Measurements from ENCODE around the gene NAPB. TPM values are rescaled to one million over a fixed set of nuclear protein-coding genes. Genes with fewer than 3 reads are reported as not detected.

NAPB gene
- total and polyA plus RNA-seq, 2 experiments from 2014 or later: 5.9 to 8.1 TPM

DNA sequence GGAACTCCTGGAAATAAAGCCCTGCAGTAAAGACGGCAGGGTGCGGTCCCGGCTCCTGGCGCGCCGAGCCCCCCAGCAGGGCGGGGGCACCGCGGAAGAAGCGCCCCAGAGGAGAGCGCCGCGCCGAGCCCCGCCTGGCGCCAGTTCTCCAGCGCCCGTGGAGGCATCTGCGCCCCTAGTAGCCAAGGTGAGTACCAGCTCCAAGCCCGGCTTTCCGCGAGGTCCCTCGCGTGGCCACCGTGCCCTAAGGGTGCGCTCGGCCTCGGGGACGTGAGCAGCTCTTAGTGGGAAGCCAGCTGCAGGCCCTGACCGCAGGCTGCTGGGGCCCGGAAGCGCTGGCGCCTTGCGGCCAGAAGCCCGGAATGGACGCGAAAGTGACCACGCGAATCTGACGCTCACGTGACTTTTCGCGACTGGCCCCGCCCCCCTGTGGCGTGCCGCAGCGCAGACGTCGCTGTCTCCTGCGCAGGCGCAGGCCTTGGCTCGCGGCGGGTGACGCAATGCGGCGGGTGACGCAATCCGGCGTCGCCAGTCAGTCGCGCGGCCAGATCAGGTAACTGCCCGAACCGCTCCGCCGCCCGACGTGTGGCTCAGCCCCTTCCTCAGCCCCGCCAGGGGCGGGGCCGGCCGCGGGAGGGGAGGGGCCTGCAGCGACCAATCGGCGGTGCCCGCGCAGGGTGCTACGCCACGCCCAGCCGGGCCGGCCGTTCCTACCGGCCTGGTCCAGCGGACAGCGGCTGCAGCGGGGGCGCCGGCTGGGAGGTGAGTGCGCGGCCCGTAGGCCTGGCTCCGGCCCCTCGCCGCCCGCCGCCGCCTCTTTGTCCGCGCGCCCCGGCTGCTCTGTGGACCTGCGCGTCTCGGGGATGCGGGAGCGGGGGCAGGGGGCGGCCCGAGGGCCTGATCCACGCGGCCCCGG lies 59.6 kb downstream of the NAPB start, which contains the start of gene GZF1:
GZF1 (plus strand) TSS at position 707 of the 916 bp plus-strand sequence. CDS start 2,202 bp downstream, outside the sequence.
- H3K4me2 ChIP-seq (ENCODE audit: unreplicated experiment): peak within 1 kb of the TSS; percentile 93
- H3K79me2 ChIP-seq (ENCODE audit: insufficient read depth): peaks cover 46% of the 10 kb centered on the region
- H3K27me3 ChIP-seq (replicated peaks; ENCODE audit: insufficient read depth): no peaks in the 10 kb centered on the region
- H3K4me1 ChIP-seq (ENCODE audit: insufficient read depth): peaks cover 33% of the 10 kb centered on the region
- TF ChIP-seq EZH2 (IDR thresholded peaks at IDR 0.05; ENCODE audit: insufficient read depth, poor library complexity, severe bottlenecking): no peak
- no peak for TF ChIP-seq EZH2phosphoT487 (IDR thresholded peaks at IDR 0.05; ENCODE audit: insufficient read depth, low read depth)
- peak within 1 kb of the TSS; percentile 99 for H3K9ac ChIP-seq
- in situ Hi-C loops (cut with MboI): no loop called here
- H3F3A ChIP-seq (ENCODE audit: insufficient read depth): peaks cover 28% of the 10 kb centered on the region
- H3K36me3 ChIP-seq (ENCODE audit: low read depth): no peaks in the 10 kb centered on the region
- H3K9me2 ChIP-seq (ENCODE audit: insufficient read depth): no peaks in the 10 kb centered on the region
- peak within 1 kb of the TSS; percentile 99 for H3K27ac ChIP-seq
- 0 out of 2 replicates have a peak, but pooled peaks cover 2% of the 10 kb centered on the region for H4K20me1 ChIP-seq (ENCODE audit: insufficient read depth)
- peak within 1 kb of the TSS; percentile 61 for H2AFZ ChIP-seq
- peak; percentile 99 for DNase-seq
- WGBS, 2 experiments (ENCODE audit: low coverage in 1 of 2, low lambda C conversion rate in 2 of 2, missing lambda C conversion rate in 2 of 2): 1% methylated on average over 81 to 82 of the region's 114 CpGs
- no peaks in the 10 kb centered on the region for H3K9me3 ChIP-seq (ENCODE audit: low read depth)
- peak within 1 kb of the TSS; percentile 87 for H3K4me3 ChIP-seq

DNA sequence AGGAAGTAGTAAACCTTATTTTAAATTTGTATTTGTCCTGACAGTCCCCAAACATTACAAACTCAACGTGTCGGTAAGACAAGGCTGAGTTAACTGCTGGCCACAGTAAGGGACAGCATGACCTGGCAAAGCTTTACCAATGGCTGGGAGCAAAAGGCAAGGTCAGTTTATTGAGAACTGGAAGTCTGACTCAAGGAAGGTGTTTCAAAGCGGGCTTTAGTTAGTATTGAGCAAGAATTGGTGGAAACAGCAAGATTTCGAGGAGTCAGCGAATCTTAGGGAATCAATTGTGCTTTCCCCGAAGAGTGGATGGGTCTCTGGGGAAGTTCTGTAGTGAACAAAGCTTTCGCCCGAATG lies 60.2 kb downstream of the NAPB start:
- H3K27ac ChIP-seq: peak overlapping the region; percentile 99
- H3K4me2 ChIP-seq (ENCODE audit: unreplicated experiment): peak overlapping the region; percentile 93
- no peaks in the 10 kb centered on the region for H3K27me3 ChIP-seq (replicated peaks; ENCODE audit: insufficient read depth)
- H3K4me1 ChIP-seq (ENCODE audit: insufficient read depth): peaks cover 27% of the 10 kb centered on the region
- TF ChIP-seq EZH2 (IDR thresholded peaks at IDR 0.05; ENCODE audit: insufficient read depth, poor library complexity, severe bottlenecking) (no peak), EZH2phosphoT487 (IDR thresholded peaks at IDR 0.05; ENCODE audit: insufficient read depth, low read depth) (no peak)
- H3K36me3 ChIP-seq (ENCODE audit: low read depth): no peaks in the 10 kb centered on the region
- in situ Hi-C loops (cut with MboI): no loop called here
- WGBS, 2 experiments (ENCODE audit: low coverage in 1 of 2, low lambda C conversion rate in 2 of 2, missing lambda C conversion rate in 2 of 2): 3 to 5% methylated on average over 8 of the region's 8 CpGs
- no peaks in the 10 kb centered on the region for H3K9me2 ChIP-seq (ENCODE audit: insufficient read depth)
- H3F3A ChIP-seq (ENCODE audit: insufficient read depth): peaks cover 27% of the 10 kb centered on the region; the same call in 1 of the 2 replicates
- H3K79me2 ChIP-seq (ENCODE audit: insufficient read depth): peaks cover 39% of the 10 kb centered on the region
- H3K4me3 ChIP-seq: peak overlapping the region; percentile 77
- peak; percentile 73 for DNase-seq
- peak overlapping the region; percentile 97 for H3K9ac ChIP-seq
- H4K20me1 ChIP-seq (ENCODE audit: insufficient read depth): no peaks in the 10 kb centered on the region
- H3K9me3 ChIP-seq (ENCODE audit: low read depth): no peaks in the 10 kb centered on the region
- H2AFZ ChIP-seq: peak overlapping the region; percentile 47

DNA sequence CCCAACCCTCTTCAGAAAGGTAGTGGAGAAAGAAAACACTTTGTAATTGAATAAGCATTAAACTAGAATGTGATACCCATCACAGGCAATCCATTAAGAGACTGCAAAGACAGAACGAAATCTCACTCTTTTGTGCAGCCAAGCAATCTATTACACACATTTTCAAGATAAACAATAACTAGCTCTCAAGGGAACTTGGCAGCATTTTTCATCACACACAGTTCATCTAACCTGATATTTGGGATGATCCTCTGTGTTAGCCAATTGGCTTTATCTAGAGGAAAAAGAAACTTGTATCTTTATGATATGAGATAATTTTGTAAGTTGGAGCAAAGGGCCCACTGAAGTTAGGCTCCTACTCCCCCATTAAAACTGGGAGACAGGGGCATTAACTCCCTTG lies 60.8 kb downstream of the NAPB start:
- DNase-seq: no peak

DNA sequence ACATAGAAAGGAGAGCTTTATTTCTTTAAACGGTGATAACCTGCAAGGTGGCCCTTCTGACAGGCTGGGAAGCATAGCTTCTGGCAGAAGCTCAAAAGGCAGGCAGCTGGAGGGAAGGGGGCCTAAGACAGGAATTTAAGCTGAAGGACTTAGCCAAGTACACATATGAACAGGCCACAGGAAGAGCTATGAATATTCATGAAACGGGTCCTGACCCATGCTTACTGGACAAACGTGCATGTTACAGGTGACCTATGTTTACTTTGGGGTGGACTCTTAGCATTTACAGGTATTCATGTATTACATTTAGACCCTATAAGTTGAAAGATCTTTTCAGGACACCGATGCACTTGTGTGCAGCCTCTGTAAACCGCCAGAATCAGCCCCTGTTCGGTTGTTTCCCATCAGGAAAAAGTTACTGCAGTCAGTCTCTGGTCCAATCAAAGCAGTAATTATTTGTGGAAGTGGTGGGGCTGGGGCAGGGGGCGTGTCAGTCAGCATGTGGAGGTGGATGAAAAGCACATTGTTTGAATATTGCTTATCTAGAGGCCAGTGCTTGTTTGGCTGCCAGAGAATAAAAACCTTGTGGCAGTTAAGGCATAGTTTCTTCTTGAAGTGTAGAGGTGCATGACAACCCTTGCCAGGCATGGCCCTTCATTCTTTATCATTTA lies 62.2 kb downstream of the NAPB start:
- Histone ChIP-seq H2AFZ (0 out of 2 replicates have a peak overlapping the region, but pooled peaks have one; percentile 54), H3K9me2 (ENCODE audit: insufficient read depth) (no peaks in the 10 kb centered on the region), H3K27ac (peak overlapping the region; percentile 54), H3K79me2 (ENCODE audit: insufficient read depth) (peaks cover 39% of the 10 kb centered on the region), H3K4me1 (ENCODE audit: insufficient read depth) (peaks cover 24% of the 10 kb centered on the region), H3K9me3 (ENCODE audit: low read depth) (no peaks in the 10 kb centered on the region), H3K4me2 (ENCODE audit: unreplicated experiment) (peak overlapping the region; percentile 61), H4K20me1 (ENCODE audit: insufficient read depth) (no peaks in the 10 kb centered on the region), H3K36me3 (ENCODE audit: low read depth) (no peaks in the 10 kb centered on the region), H3K4me3 (no peak overlapping the region), H3K27me3 (replicated peaks; ENCODE audit: insufficient read depth) (no peaks in the 10 kb centered on the region), H3K9ac (peak overlapping the region; percentile 49; the same call in 1 of the 2 replicates), H3F3A (ENCODE audit: insufficient read depth) (peaks cover 26% of the 10 kb centered on the region; the same call in 1 of the 2 replicates)
- TF ChIP-seq EZH2 (IDR thresholded peaks at IDR 0.05; ENCODE audit: insufficient read depth, poor library complexity, severe bottlenecking) (no peak), EZH2phosphoT487 (IDR thresholded peaks at IDR 0.05; ENCODE audit: insufficient read depth, low read depth) (no peak)
- in situ Hi-C loops (cut with MboI): no loop called here
- DNase-seq: no peak
- WGBS, 2 experiments (ENCODE audit: low coverage in 1 of 2, low lambda C conversion rate in 2 of 2, missing lambda C conversion rate in 2 of 2): 51 to 55% methylated on average over 7 of the region's 7 CpGs

More for the DNA sequence above, 60.8 kb downstream of the NAPB start:
- H3F3A ChIP-seq (ENCODE audit: insufficient read depth): peaks cover 27% of the 10 kb centered on the region; the same call in 1 of the 2 replicates
- no peak for TF ChIP-seq EZH2phosphoT487 (IDR thresholded peaks at IDR 0.05; ENCODE audit: insufficient read depth, low read depth)
- no peak for TF ChIP-seq EZH2 (IDR thresholded peaks at IDR 0.05; ENCODE audit: insufficient read depth, poor library complexity, severe bottlenecking)
- 93 to 97% methylated on average over 1 of the region's 1 CpG for WGBS, 2 experiments (ENCODE audit: low coverage in 1 of 2, low lambda C conversion rate in 2 of 2, missing lambda C conversion rate in 2 of 2)
- H3K9ac ChIP-seq: peak overlapping the region; percentile 97
- H3K36me3 ChIP-seq (ENCODE audit: low read depth): no peaks in the 10 kb centered on the region
- H3K4me2 ChIP-seq (ENCODE audit: unreplicated experiment): peak overlapping the region; percentile 93
- H3K27me3 ChIP-seq (replicated peaks; ENCODE audit: insufficient read depth): no peaks in the 10 kb centered on the region
- H3K27ac ChIP-seq: peak overlapping the region; percentile 99
- in situ Hi-C loops (cut with MboI): no loop called here
- H3K79me2 ChIP-seq (ENCODE audit: insufficient read depth): peaks cover 39% of the 10 kb centered on the region
- no peaks in the 10 kb centered on the region for H4K20me1 ChIP-seq (ENCODE audit: insufficient read depth)
- peaks cover 24% of the 10 kb centered on the region for H3K4me1 ChIP-seq (ENCODE audit: insufficient read depth)
- peak overlapping the region; percentile 47; the same call in 1 of the 2 replicates for H2AFZ ChIP-seq
- H3K9me3 ChIP-seq (ENCODE audit: low read depth): no peaks in the 10 kb centered on the region
- H3K4me3 ChIP-seq: peak overlapping the region; percentile 77
- no peaks in the 10 kb centered on the region for H3K9me2 ChIP-seq (ENCODE audit: insufficient read depth)

Measured in GM23248 (cell line).